Measurements from ENCODE around the gene NDUFA13.

NDUFA13 gene

DNA sequence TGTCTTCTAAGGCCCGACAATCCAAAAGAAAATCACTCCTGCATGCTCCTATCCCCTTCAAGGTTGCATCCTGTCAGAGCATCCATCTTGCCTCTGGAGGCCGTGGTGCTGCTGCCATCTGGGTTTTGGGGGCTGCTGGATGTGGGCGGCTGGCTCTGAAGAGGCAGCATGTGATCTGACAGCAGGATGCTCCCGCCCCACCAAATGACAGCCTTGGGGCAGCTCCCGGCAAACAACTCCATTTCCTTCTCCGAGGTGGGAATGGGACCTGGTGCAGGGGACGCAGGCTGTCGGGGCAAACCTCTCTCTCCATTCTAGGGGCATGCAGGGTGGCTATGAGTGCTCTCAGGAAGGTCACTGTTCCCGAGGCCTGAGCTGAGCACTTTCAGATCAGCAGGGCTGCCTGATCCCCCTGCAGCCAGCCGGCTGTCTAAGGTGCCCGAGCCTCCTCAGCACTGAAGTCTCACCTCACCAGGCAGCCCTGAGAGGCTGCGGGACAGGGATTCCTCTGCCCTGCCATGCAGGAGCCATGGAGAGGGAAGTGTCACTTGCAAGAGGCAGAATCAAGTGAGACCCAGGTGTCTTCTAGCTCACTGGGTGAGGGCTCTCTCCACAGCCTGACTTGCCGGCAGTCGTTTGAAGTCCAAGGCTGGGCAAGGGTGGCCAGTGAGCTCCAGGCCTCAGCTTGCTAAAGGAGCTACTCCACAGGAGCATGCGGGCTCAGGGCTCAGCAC, 29.5 kb upstream of the NDUFA13 start:
- no peak for DNase-seq (ENCODE audit: low read depth, low spot score)
- no peaks in the 10 kb centered on the region for H3K9me3 ChIP-seq (ENCODE audit: insufficient read depth, low read length)
- H3K9ac ChIP-seq (ENCODE audit: insufficient read length, low read depth): no peak overlapping the region
- H3K4me1 ChIP-seq (ENCODE audit: insufficient read depth, insufficient read length): peaks cover 47% of the 10 kb centered on the region
- H3K27me3 ChIP-seq (ENCODE audit: insufficient read depth, insufficient read length): no peaks in the 10 kb centered on the region
- peaks cover 52% of the 10 kb centered on the region for H3K36me3 ChIP-seq (ENCODE audit: insufficient read depth, insufficient read length, low read length)
- TF ChIP-seq ZNF274 (IDR thresholded peaks at IDR 0.05; ENCODE audit: low read depth, low read length) (no peak), YY1 (IDR thresholded peaks at IDR 0.05; ENCODE audit: insufficient read depth, insufficient read length) (no peak)
- H3K4me3 ChIP-seq (ENCODE audit: insufficient read length, low read depth): no peak overlapping the region

GRCh38 chr19:19487077-19487949, 28.7 kb upstream of the NDUFA13 start:
- TF ChIP-seq YY1 (IDR thresholded peaks at IDR 0.05; ENCODE audit: insufficient read depth, insufficient read length): no peak
- TF ChIP-seq ZNF274 (IDR thresholded peaks at IDR 0.05; ENCODE audit: low read depth, low read length): no peak
- no peak for TF ChIP-seq SUZ12 (IDR thresholded peaks at IDR 0.05; ENCODE audit: extremely low read depth, insufficient read depth, insufficient read length)
- peaks cover 52% of the 10 kb centered on the region for H3K36me3 ChIP-seq (ENCODE audit: insufficient read depth, insufficient read length, low read length)
- no peaks in the 10 kb centered on the region for H3K27me3 ChIP-seq (ENCODE audit: insufficient read depth, insufficient read length)
- peaks cover 46% of the 10 kb centered on the region for H3K4me1 ChIP-seq (ENCODE audit: insufficient read depth, insufficient read length)
- H3K9ac ChIP-seq (ENCODE audit: insufficient read length, low read depth): no peak overlapping the region
- no peak for DNase-seq (ENCODE audit: low read depth, low spot score)
- no peaks in the 10 kb centered on the region for H3K9me3 ChIP-seq (ENCODE audit: insufficient read depth, low read length)
- no peak overlapping the region for H3K4me3 ChIP-seq (ENCODE audit: insufficient read length, low read depth)

DNA sequence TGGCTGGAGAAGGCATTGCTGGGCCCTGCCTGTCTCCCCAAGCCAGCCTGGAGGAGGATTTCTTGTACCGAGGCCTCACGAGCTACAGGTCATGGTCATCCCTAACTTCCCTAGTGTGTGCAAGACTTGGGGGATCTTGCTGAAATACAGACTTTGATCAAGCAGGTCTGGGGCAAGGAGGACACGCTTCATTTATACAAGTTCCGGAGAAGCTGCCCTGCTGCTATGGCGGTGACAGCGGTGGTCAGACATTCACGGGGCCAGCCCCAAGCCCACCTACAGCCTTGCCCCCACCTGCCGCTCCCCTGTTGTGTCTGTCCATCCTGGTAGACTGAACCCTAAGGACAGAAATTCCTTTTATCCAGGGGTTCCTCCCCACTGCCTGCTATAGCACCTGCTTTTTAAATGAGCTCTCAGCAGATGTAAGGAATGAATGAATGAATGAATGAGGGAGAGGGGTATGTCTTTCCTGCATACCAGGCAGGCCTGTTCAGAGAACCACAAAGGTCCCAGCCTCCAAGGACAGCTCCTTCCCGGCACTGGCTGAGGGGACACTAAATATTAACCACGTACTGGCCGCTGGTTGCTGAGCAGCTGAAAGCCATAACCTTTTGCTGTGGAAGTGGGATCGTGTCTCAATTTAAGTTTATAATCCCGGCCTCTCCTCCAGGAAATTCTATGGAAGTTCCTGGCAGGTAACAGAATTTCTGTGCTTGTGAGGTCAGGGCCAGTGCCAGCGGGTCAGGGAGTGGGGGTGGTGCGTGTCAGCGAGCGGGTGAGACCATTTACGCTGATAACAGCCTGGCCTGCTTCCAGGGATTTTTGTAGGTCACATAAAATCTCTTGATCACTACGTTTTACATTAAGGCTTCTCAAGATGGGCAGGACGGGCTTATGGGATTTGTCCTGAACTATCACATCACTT, 27.8 kb upstream of the NDUFA13 start:
- Histone ChIP-seq H3K4me3 (ENCODE audit: insufficient read length, low read depth) (no peak overlapping the region), H3K27me3 (ENCODE audit: insufficient read depth, insufficient read length) (no peaks in the 10 kb centered on the region), H3K9me3 (ENCODE audit: insufficient read depth, low read length) (no peaks in the 10 kb centered on the region), H3K4me1 (ENCODE audit: insufficient read depth, insufficient read length) (peaks cover 40% of the 10 kb centered on the region), H3K9ac (ENCODE audit: insufficient read length, low read depth) (no peak overlapping the region), H3K36me3 (ENCODE audit: insufficient read depth, insufficient read length, low read length) (peaks cover 51% of the 10 kb centered on the region)
- DNase-seq (ENCODE audit: low read depth, low spot score): no peak
- TF ChIP-seq SUZ12 (IDR thresholded peaks at IDR 0.05; ENCODE audit: extremely low read depth, insufficient read depth, insufficient read length) (no peak), YY1 (IDR thresholded peaks at IDR 0.05; ENCODE audit: insufficient read depth, insufficient read length) (no peak), ZNF274 (IDR thresholded peaks at IDR 0.05; ENCODE audit: low read depth, low read length) (no peak)

GRCh38 chr19:19488875-19489690, 26.9 kb upstream of the NDUFA13 start:
- H3K27me3 ChIP-seq (ENCODE audit: insufficient read depth, insufficient read length): no peaks in the 10 kb centered on the region
- no peaks in the 10 kb centered on the region for H3K9me3 ChIP-seq (ENCODE audit: insufficient read depth, low read length)
- peaks cover 43% of the 10 kb centered on the region for H3K4me1 ChIP-seq (ENCODE audit: insufficient read depth, insufficient read length)
- H3K4me3 ChIP-seq (ENCODE audit: insufficient read length, low read depth): no peak overlapping the region
- TF ChIP-seq YY1 (IDR thresholded peaks at IDR 0.05; ENCODE audit: insufficient read depth, insufficient read length) (peak; percentile 70), SUZ12 (IDR thresholded peaks at IDR 0.05; ENCODE audit: extremely low read depth, insufficient read depth, insufficient read length) (no peak), ZNF274 (IDR thresholded peaks at IDR 0.05; ENCODE audit: low read depth, low read length) (no peak)
- H3K36me3 ChIP-seq (ENCODE audit: insufficient read depth, insufficient read length, low read length): peaks cover 53% of the 10 kb centered on the region
- DNase-seq (ENCODE audit: low read depth, low spot score): peak; percentile 88
- H3K9ac ChIP-seq (ENCODE audit: insufficient read length, low read depth): no peak overlapping the region

DNA sequence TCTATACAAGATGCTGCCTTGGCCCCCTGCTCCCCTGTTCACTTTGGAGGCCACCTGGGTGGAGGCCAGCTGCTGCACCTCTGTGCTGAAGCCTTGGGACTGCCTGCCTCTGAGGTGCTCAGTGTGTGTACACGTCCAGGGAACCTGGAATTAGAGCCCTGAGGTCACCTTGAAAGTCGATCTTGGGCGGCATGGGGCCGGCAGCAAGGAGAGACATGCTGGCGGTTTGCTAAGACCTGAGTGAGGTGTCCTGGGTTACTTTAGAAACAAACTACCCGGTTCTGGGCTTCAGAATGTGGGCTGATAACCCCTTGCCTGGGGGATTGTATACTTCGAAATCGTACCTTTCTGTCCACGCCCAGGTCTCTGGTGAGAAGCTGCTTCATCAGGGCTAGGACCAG, 26.2 kb upstream of the NDUFA13 start:
- Histone ChIP-seq H3K4me3 (ENCODE audit: insufficient read length, low read depth) (no peak overlapping the region), H3K4me1 (ENCODE audit: insufficient read depth, insufficient read length) (peaks cover 44% of the 10 kb centered on the region), H3K9me3 (ENCODE audit: insufficient read depth, low read length) (no peaks in the 10 kb centered on the region), H3K9ac (ENCODE audit: insufficient read length, low read depth) (no peak overlapping the region), H3K27me3 (ENCODE audit: insufficient read depth, insufficient read length) (no peaks in the 10 kb centered on the region), H3K36me3 (ENCODE audit: insufficient read depth, insufficient read length, low read length) (peaks cover 60% of the 10 kb centered on the region)
- no peak for DNase-seq (ENCODE audit: low read depth, low spot score)
- TF ChIP-seq SUZ12 (IDR thresholded peaks at IDR 0.05; ENCODE audit: extremely low read depth, insufficient read depth, insufficient read length) (no peak), ZNF274 (IDR thresholded peaks at IDR 0.05; ENCODE audit: low read depth, low read length) (no peak), YY1 (IDR thresholded peaks at IDR 0.05; ENCODE audit: insufficient read depth, insufficient read length) (no peak)

DNA sequence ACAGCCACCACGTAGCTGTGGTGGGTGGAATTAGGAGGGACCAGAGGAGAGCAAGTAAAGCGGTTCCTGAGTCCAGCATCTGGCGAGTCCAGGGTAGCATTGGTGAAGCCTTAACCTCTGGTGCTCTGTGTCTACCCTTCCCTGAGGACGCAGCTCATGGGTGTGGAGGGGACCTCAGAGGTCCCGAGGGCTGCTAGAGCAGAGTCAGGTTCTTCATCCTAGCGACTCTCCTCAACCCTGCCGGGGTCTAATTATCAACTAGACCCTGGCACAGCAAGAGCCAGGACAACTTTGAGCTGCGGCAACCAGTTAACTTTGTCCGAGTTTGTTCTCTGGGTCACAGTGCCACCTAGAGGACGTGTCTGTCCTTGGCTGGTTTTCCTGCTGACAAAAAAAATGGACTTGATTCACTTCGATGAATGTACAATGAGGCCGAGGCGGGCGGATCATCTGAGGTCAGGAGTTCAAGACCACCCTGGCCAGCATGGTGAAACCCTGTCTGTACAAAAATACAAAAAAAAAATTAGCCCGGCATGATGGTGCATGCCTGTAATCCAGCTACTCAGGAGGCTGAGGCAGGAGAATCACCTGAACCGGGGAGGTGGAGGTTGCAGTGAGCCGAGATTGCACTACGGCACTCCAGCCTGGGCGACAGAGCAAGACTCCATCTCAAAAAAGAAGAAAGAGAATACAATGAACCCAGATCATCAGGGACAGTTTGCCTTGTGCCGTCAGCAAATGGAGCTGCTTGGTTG, 25.6 kb upstream of the NDUFA13 start:
- DNase-seq (ENCODE audit: low read depth, low spot score): peak; percentile 66
- Histone ChIP-seq H3K4me1 (ENCODE audit: insufficient read depth, insufficient read length) (peaks cover 40% of the 10 kb centered on the region), H3K9me3 (ENCODE audit: insufficient read depth, low read length) (no peaks in the 10 kb centered on the region), H3K36me3 (ENCODE audit: insufficient read depth, insufficient read length, low read length) (peaks cover 63% of the 10 kb centered on the region), H3K27me3 (ENCODE audit: insufficient read depth, insufficient read length) (no peaks in the 10 kb centered on the region), H3K4me3 (ENCODE audit: insufficient read length, low read depth) (no peak overlapping the region), H3K9ac (ENCODE audit: insufficient read length, low read depth) (peak overlapping the region; percentile 66)
- TF ChIP-seq SUZ12 (IDR thresholded peaks at IDR 0.05; ENCODE audit: extremely low read depth, insufficient read depth, insufficient read length) (no peak), YY1 (IDR thresholded peaks at IDR 0.05; ENCODE audit: insufficient read depth, insufficient read length) (no peak), ZNF274 (IDR thresholded peaks at IDR 0.05; ENCODE audit: low read depth, low read length) (no peak)

Measured in NT2/D1 (cell line).